ENCODE results near the gene SPZ1.

DNA sequence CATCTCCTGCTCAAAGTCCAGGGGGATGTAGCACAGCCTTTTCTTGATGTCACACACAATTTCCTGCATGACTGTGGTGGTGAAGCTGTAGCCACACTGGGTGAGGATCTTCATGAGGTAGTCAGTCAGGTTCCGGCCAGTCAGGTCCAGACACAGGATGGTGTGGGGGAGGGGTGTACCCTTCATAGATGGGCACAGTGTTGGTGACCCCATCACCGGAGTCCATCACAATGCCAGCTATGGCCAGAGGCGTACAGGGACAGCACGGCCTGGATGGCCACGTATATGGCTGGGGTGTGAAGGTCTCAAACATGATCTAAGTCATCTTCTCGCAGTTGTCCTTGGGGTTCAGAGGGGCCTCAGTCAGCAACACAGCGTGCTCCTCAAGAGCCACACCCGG lies 19.7 kb upstream of the SPZ1 start:
- TF ChIP-seq, protein P1, sequence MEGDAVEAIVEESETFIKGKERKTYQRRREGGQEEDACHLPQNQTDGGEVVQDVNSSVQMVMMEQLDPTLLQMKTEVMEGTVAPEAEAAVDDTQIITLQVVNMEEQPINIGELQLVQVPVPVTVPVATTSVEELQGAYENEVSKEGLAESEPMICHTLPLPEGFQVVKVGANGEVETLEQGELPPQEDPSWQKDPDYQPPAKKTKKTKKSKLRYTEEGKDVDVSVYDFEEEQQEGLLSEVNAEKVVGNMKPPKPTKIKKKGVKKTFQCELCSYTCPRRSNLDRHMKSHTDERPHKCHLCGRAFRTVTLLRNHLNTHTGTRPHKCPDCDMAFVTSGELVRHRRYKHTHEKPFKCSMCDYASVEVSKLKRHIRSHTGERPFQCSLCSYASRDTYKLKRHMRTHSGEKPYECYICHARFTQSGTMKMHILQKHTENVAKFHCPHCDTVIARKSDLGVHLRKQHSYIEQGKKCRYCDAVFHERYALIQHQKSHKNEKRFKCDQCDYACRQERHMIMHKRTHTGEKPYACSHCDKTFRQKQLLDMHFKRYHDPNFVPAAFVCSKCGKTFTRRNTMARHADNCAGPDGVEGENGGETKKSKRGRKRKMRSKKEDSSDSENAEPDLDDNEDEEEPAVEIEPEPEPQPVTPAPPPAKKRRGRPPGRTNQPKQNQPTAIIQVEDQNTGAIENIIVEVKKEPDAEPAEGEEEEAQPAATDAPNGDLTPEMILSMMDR (IDR thresholded peaks at IDR 0.05; ENCODE audit: low read depth, low read length) = no peak
- TF ChIP-seq EZH2phosphoT487 (IDR thresholded peaks at IDR 0.05; ENCODE audit: low read depth) = no peak

Measured in OCI-LY3 (cell line).